IPS DF 6.9 (cell line): ENCODE data around the gene SURF1.

ENCODE experiments used
- DNase-seq: peaks from one replicate; pipeline ENCODE4 v3.0.0-alpha.2; 2013; ENCODE audit warnings: low read depth, low spot score
- H3K27ac ChIP-seq: one replicate; pipeline ENCODE4 v1.5.1; 2013; ENCODE audit warnings: low read length, control low read depth
- H3K27me3 ChIP-seq: 2 replicates; pipeline ENCODE4 v1.6.1; 2013; ENCODE audit warnings: mild to moderate bottlenecking, low read length; ENCODE audit not compliant: control insufficient read depth, insufficient read depth
- H3K36me3 ChIP-seq: 2 replicates; pipeline ENCODE4 v1.6.1; 2013; ENCODE audit warnings: low read length; ENCODE audit not compliant: control insufficient read depth, insufficient read depth
- H3K4me1 ChIP-seq: 2 replicates; pipeline ENCODE4 v1.6.1; 2013; ENCODE audit warnings: low read length; ENCODE audit not compliant: control insufficient read depth, insufficient read depth
- H3K4me3 ChIP-seq: 2 replicates; pipeline ENCODE4 v1.5.1; 2013; ENCODE audit warnings: mild to moderate bottlenecking, low read length
- H3K9me3 ChIP-seq: 2 replicates; pipeline ENCODE4 v1.6.1; 2013; ENCODE audit warnings: low read length, inconsistent platforms; ENCODE audit not compliant: control insufficient read depth, insufficient read depth
- WGBS: extraction: QIAGEN DNeasy Blood & Tissue Kit; methylation state at CpG from one replicate; pipeline ENCODE4 v1.1.7; 2013; ENCODE audit warnings: mixed read lengths, missing lambda C conversion rate; ENCODE audit not compliant: insufficient read length, insufficient coverage; 5-methylcytosine and 5-hydroxymethylcytosine counted together

SURF1 gene

GRCh38 chr9:133374612-133375115 is 18.4 kb upstream of the SURF1 start:
- Histone ChIP-seq H3K27ac (no peak overlapping the region), H3K36me3 (peaks cover 4% of the 10 kb centered on the region; the same call in 1 of the 2 replicates), H3K4me1 (no peaks in the 10 kb centered on the region), H3K9me3 (no peaks in the 10 kb centered on the region; the same call in 1 of the 2 replicates), H3K4me3 (peak overlapping the region; percentile 76; the same call in 1 of the 2 replicates), H3K27me3 (no peaks in the 10 kb centered on the region)
- WGBS, result no CpG with 5 or more reads among the region's 12 CpGs
- DNase-seq, result no peak

- Histone ChIP-seq H3K4me3 (no peak overlapping the region), H3K36me3 (peaks cover 12% of the 10 kb centered on the region), H3K27me3 (no peaks in the 10 kb centered on the region), H3K9me3 (no peaks in the 10 kb centered on the region), H3K27ac (no peak overlapping the region), H3K4me1 (no peaks in the 10 kb centered on the region)
- WGBS, result no CpG with 5 or more reads among the region's 7 CpGs
- no peak for DNase-seq
Measured at GRCh38 chr9:133372144-133372543, 15.9 kb upstream of the SURF1 start.

GRCh38 chr9:133371261-133371711 is 15.0 kb upstream of the SURF1 start:
- DNase-seq, result no peak
- Histone ChIP-seq H3K4me3 (no peak overlapping the region), H3K36me3 (peaks cover 17% of the 10 kb centered on the region), H3K4me1 (no peaks in the 10 kb centered on the region), H3K27me3 (no peaks in the 10 kb centered on the region), H3K27ac (no peak overlapping the region), H3K9me3 (no peaks in the 10 kb centered on the region)
- no CpG with 5 or more reads among the region's 12 CpGs for WGBS

GRCh38 chr9:133370685-133371084 is 14.4 kb upstream of the SURF1 start:
- no peak overlapping the region for H3K27ac ChIP-seq
- H3K27me3 ChIP-seq, result no peaks in the 10 kb centered on the region
- no peaks in the 10 kb centered on the region for H3K4me1 ChIP-seq
- H3K4me3 ChIP-seq, result no peak overlapping the region
- WGBS, result no CpG with 5 or more reads among the region's 9 CpGs
- no peak for DNase-seq
- no peaks in the 10 kb centered on the region for H3K9me3 ChIP-seq
- H3K36me3 ChIP-seq, result peaks cover 23% of the 10 kb centered on the region

- Histone ChIP-seq H3K36me3 (peaks cover 24% of the 10 kb centered on the region), H3K27ac (no peak overlapping the region)
- no CpG with 5 or more reads among the region's 7 CpGs for WGBS
Measured at GRCh38 chr9:133369933-133370332, 13.6 kb upstream of the SURF1 start.

GRCh38 chr9:133369422-133369821 is 13.1 kb upstream of the SURF1 start:
- Histone ChIP-seq H3K4me1 (no peaks in the 10 kb centered on the region), H3K27ac (no peak overlapping the region), H3K9me3 (no peaks in the 10 kb centered on the region), H3K36me3 (peaks cover 27% of the 10 kb centered on the region), H3K27me3 (no peaks in the 10 kb centered on the region), H3K4me3 (no peak overlapping the region)
- WGBS, result no CpG with 5 or more reads among the region's 6 CpGs
- no peak for DNase-seq

More at GRCh38 chr9:133369933-133370332, 13.6 kb upstream of the SURF1 start:
- Histone ChIP-seq H3K4me1 (no peaks in the 10 kb centered on the region), H3K27me3 (no peaks in the 10 kb centered on the region), H3K4me3 (no peak overlapping the region), H3K9me3 (no peaks in the 10 kb centered on the region)
- DNase-seq, result no peak

GRCh38 chr9:133368249-133368881 is 12.1 kb upstream of the SURF1 start:
- no peak for DNase-seq
- H3K4me1 ChIP-seq, result no peaks in the 10 kb centered on the region
- no peaks in the 10 kb centered on the region for H3K27me3 ChIP-seq
- no peak overlapping the region for H3K4me3 ChIP-seq
- WGBS, result no CpG with 5 or more reads among the region's 18 CpGs
- H3K9me3 ChIP-seq, result no peaks in the 10 kb centered on the region
- H3K27ac ChIP-seq, result no peak overlapping the region
- H3K36me3 ChIP-seq, result peaks cover 28% of the 10 kb centered on the region

- no peak for DNase-seq
- Histone ChIP-seq H3K27me3 (no peaks in the 10 kb centered on the region), H3K27ac (no peak overlapping the region), H3K36me3 (peaks cover 32% of the 10 kb centered on the region), H3K9me3 (no peaks in the 10 kb centered on the region), H3K4me1 (no peaks in the 10 kb centered on the region), H3K4me3 (no peak overlapping the region)
- no CpG with 5 or more reads among the region's 10 CpGs for WGBS
Measured at GRCh38 chr9:133367778-133368177, 11.5 kb upstream of the SURF1 start.

GRCh38 chr9:133367221-133367620 is 10.9 kb upstream of the SURF1 start:
- WGBS, result no CpG with 5 or more reads among the region's 22 CpGs
- no peak for DNase-seq
- Histone ChIP-seq H3K4me3 (no peak overlapping the region), H3K27me3 (no peaks in the 10 kb centered on the region), H3K36me3 (peaks cover 34% of the 10 kb centered on the region), H3K9me3 (no peaks in the 10 kb centered on the region), H3K27ac (no peak overlapping the region), H3K4me1 (no peaks in the 10 kb centered on the region)

GRCh38 chr9:133366435-133366834 is 10.1 kb upstream of the SURF1 start:
- no peak overlapping the region for H3K27ac ChIP-seq
- H3K36me3 ChIP-seq, result peaks cover 32% of the 10 kb centered on the region
- H3K4me1 ChIP-seq, result no peaks in the 10 kb centered on the region
- no peak for DNase-seq
- no peak overlapping the region for H3K4me3 ChIP-seq
- no peaks in the 10 kb centered on the region for H3K9me3 ChIP-seq
- no peaks in the 10 kb centered on the region for H3K27me3 ChIP-seq
- WGBS, result no CpG with 5 or more reads among the region's 11 CpGs
